ENCODE measurements around the gene ZNF837. TPM values are rescaled to one million over a fixed set of nuclear protein-coding genes. Genes with fewer than 3 reads are reported as not detected.

Gene ZNF837
- total RNA-seq, 1 experiment from 2014 or later: 1.1 TPM

DNA sequence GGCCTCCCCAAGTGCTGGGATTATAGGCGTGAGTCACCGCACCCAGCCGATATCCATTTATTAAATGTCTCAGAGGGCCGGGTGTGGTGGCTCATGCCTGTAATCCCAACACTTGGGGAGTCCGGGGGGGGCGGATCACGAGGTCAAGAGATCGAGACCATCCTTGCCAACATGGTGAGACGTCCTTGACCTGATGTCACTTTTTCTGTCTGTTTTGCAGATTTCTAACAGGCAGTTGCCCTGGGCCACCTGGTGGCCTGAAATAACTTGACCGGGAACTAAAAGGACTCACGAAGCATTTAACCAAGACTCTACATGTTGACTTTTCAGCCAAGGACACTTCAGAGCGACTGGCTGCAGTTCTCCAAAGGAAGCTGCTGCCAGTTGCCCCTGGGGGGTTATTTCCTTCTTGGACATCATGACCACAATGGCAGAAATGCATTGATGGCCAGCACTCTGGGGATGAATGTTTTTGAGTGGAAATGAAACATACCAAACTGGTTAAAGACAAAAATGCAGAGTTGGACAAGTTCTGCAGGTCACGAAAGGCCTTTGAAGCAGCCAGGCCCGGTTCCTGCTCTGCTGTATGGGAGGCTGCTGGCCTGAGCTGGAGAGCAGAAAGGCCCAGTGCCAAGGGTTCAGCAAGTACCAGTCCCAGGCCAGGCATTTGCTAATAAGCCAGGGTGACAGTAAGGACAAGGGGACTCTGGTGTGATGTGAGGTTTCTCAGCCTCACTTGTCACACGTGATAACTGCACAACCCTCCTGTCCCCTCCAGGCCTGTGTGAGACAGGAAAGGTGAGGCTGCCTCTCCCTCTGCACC is 8.3 kb downstream of the ZNF837 start:
- DNase-seq (ENCODE audit: low read depth): peak; percentile 33

DNA sequence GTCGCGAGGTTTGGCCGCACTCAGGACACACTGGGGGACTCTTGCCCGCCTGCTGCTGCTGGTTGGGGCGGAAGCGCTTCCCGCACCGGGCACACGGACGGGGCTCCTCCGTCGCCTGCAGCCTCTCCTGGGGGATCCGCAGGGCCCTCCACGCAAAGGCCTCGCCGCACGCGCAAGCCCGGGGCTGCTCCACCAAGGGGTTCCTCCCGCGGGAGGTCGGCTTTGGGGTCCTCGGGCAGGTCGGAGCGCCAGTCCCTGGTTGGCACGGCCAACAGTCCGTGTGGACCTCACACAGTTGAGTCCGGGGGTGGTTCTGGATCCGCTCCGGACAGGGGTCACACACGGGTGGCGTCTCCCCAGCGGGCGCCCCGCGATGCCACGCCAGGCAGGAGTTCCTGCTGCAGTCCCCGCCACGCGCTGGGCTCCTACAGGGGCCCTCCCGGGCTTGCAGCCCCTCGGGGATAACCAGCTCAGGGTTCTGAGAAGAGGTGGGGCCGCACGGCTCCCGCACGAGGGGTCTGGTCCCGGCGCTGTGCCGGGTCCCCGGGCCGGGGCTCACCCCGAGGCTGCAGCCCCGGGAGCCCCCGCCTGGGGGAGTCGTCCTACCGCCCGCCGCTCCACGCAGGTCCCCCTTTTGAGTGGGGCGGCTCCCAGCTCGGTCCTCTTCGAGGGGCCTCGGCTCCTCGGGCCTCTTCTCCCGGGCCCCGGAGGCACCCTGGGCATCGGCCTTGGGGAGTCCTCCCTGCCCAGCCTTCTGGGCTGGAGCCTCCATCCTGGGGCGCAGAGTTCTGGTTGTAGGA is 12.1 kb downstream of the ZNF837 start:
- DNase-seq (ENCODE audit: low read depth): no peak

DNA sequence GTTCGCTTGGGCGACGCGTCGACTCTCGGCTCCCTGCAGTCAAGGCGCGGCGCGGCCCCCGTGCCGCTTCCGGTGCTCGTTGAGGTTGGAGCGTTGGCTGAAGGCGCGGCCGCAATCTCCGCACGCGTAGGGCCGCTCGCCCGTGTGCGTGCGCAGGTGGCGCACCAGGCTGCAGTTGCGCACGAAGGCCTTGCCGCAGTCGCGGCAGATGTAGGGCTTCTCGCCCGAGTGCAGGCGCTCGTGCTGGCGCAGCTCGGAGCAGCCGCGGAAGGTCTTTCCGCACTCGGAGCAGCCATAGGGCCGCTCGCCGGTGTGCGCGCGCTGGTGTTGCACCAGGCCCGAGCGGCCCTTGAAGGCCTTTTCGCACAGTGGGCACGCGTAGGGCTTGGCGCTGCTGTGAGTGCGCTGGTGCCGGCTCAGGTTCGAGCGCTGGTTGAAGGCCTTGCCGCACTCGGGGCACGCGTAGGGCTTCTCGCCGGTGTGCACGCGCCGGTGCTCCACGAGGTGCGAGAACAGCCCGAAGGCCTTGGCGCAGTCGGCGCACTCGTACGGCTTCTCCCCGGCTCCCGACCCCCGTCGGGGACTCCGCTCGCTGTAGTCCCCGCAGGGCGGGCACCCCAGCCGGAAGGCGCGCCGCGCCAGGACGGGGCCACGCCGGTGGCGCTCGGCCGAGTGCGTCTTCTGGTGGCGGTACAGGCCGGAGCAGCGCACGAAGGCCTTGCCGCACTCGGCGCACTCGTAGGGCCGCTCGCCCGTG is 13.0 kb downstream of the ZNF837 start:
- DNase-seq (ENCODE audit: low read depth): no peak

DNA sequence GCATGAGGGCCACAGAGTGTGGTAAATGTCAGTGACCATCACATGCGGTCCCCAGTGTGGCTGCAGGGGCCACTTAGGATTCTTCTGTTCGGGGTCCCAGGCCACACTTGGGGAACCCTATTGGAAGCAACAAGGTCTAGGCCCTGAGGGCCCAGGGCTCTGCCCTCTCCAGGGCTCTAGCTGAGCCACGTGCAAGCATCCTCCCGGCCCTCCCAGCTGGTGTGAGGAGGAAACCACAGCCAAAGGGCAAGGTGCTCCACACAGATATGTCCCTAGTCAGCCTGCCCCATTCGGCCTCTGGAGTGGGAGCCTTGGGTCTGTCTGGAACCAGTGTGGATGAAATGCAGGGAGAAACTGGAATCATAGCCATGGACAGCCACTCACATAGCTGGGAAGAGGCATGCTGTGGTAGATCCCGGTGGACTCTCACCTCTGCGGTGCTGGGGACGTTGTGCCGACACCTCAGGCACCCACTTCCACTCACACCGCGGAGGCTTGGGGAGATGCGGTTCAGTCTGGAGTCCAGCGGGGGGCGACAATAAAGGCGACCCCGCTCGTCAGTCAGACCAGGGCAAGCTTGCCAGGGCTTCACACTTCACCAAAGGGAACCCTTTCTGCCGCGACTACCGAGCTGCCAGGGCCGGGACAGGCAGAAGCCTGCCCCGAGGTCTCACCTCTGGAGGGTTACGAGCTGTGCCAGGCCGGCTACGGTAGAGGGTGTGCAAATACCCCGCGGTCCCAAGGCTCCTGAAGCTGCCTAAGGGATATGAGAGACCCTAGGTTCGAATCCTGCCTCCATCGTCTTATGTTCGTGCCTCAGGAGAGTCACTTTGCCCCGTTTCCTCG is 14.0 kb downstream of the ZNF837 start:
- no peak for DNase-seq (ENCODE audit: low read depth)

DNA sequence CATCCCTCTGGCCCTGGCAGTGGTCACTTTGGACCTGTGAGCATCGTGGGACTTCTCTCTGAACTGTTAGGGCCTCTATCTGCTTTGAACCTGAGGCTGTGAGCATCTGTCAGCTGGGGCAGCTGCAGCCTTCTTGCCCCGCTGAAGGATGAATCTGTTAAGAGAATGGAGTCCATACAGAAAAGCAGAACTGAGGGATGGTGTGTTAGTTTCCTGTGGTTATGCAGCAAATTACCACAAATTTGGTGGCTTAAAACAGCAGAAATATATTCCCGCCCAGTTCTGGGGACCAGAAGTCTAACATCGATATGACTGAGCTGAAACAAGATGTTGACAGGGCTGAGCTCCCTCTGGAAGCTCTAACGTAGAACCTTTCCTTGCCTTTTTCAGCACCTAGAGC is 16.7 kb downstream of the ZNF837 start:
- DNase-seq (ENCODE audit: low read depth): no peak

DNA sequence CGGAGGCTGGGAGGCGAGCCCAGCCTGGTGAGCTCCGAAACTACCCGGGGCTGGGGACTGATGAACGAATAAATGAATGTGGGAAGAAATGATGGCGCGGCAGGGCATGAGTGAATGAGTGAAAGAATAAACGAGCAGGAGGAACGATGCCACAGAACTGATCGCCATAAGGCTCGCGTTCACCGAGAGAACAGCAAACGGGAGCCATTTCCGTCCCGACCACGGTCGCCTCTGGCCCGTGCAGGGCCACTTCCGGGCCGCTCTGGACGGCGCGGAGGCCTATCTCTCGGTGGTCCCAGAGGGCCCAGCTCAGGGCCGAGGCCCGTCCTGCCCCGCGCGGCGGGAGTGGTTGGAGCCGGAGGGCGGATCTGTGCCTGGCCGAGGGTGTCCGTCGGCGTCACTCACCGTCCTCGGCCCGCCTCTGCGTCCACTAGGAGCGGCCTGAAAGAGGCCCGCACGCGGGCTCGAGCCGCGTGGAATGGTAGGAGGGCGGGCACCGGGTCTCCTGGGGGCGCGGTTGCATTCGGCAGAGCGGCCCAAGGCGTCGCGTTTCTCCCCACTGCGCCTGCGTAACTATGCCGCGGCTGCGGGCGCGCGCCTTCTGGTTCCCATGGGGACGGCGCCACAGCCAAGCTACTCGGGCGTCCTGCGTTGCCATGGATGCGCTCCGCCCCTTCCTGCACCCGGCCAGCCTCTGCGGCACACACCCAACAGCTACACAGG is 18.4 kb downstream of the ZNF837 start, which contains the start of gene ZNF497:
ZNF497 (minus strand) TSS at position 480 of the 723 bp plus-strand sequence. CDS start 5,116 bp downstream, outside the sequence.
- DNase-seq (ENCODE audit: low read depth): peak; percentile 96

DNA sequence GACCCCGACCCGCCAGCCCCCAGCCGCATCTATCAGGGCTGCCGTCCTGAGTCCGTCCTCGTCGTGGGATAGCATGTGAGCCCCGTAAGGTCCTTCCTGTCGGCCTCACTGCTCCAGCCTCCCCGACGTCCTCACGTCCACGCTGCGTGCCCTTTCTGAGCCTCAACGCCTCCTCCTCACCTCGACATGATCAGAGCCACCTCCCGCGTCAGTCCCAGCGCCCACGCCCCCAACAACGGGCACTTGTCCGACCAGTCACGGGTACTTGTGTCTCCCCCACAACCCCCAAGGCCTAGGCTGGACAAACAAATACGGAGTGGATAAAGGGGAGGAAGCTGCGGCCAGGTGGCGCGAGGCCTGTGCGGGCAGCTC is 18.9 kb downstream of the ZNF837 start:
- peak; percentile 71 for DNase-seq (ENCODE audit: low read depth)

DNA sequence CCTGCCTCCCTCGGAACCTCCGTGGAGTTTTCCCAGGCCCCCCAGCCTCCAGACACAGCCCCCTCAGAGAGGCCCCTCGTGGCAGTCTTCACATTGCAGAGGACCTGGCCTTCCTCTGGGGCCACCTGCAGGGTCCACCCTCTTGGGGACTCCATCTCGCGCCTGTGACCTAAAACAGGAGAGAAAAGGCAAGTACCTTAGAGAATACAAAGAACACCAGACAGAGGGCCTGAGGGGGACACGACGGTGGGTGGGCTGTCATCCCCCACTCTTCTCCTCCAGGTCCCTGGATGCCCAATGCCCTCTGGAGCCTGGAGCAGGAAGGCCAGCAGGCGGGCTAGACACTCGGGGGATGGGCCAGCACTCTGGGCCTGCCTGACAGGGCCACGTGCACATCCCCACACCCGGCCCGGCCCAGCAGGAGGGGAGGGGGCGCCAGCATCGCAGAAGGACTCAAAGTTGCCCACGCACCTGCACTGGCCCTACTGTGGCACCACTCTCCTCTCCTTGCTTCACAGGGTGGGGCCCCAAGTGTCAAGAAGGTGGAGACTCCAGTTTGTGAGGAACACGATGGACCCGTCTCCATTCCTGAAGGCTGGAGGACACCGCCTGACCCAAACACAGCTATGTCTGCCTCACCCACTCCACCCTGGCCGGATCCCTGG is 23.2 kb downstream of the ZNF837 start:
- DNase-seq (ENCODE audit: low read depth): no peak

DNA sequence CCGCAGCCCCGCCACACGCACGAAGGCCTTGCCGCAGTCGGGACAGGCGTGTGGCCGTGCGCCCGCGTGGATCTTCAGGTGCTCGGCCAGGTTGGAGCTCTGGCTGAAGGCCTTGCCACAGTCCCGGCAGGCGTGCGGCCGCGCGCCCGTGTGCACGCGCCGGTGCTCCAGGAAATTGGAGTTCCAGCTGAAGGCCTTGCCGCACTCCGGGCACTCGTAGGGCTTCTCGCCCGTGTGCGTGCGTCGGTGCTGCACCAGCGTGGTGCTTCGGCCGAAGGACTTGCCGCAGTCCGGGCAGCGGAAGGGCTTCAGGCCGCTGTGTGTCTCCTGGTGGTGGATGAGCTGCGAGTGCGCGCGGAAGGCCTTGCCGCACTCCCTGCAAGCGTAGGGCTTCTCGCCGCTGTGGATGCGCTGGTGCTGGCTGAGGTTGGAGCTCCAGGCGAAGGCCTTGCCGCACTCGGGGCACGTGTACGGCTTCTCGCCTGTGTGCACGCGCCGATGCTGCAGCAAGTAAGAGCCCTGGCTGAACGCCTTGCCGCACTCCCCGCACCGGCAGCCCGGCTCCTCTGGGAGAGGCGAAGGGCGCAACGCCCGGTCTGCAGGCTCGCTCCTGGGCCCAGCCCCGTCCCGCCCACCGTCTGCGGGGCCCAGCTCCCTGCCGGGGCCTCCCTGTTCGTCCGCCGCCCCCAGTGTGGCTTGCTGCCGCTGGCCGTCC is 23.9 kb downstream of the ZNF837 start:
- peak; percentile 26 for DNase-seq (ENCODE audit: low read depth)

DNA sequence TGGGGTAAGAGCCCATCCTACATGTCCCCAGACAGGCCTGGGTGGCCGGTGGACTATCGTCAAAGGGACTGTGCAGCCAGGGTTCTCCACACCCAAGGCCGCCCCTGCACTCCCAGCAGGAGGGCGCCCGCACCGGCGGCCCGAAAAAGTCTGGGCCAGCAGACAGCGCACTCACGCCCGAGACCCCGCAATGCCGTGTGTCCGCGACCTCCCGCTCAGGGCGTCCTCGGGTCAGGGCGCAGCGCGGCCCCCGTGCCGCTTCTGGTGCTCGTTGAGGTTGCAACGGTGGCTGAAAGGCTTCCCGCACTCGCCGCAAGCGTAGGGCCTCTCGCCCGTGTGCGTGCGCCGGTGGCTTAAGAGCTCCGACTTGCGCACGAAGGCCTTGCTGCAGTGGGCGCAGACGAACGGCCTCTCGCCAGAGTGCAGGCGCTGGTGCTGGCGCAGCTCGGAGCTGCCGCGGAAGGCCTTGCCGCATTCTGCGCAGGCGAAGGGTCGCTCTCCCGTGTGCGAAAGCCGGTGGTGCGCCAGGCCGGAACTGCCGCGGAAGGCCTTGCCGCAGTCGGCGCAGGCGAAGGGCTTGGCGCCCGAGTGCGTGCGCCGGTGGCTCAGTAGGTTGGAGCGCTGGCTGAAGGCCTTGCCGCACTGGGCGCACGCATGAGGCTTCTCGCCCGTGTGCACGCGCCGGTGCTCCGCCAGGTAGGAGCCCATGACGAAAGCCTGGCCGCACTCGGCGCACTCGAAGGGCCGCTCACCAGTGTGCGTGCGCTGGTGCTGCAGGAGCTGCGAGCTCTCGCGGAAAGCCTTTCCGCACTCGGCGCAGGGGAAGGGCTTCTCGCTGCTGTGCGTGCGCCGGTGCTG is 24.7 kb downstream of the ZNF837 start:
- DNase-seq (ENCODE audit: low read depth): no peak

DNA sequence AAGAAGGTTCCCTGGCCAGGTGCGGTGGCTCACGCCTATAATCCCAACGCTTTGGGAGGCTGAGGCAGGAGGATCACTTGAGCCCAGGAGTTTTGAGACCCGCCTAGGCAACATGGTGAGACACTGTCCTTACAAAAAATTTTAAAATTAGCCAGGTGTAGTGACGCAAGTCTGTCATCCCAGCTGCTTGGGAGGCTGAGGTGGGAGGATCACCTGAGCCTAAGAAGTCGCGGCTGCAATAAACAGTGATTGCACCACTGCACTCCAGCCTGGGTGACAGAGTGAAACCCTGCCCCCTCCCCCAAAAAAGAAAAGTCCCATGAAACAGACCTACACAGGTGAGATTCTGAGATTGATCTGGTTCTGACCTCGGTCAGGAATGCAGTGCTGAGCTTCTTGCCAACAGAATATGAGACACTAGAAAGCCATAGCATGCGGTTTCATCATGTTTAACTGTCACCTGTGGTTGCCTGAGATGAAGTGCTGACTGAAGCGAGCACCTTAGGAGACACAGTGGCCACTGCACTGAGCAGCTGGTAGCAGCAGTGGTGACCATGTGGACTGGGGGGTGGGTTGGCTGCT is 25.5 kb downstream of the ZNF837 start:
- no peak for DNase-seq (ENCODE audit: low read depth)

DNA sequence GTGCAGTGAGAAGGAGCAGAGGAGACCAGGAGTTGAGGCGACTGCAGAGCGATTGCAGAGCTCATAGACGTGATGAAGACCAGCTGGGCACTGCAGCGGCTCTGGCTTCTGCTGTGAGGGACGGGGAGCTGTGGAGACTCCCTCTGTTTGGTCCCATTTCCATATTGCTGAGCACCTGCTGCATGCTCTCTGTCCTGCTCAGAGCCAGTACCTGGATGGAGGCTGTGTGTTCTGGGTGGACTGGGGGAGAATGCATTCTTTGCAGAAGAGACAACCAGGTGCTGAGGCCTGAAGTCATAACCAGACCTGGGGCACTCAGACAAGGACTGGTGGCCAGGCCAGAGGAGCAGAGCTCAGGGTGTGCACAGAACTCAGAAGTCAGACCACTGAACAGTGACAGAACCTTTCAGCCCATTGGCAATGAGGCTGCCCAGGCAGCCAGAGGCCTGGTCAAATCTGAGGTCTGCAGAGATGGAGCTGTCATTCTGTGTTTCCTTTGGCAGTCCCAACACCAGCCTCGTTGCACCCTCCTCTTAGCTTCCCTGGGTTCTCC is 26.3 kb downstream of the ZNF837 start:
- DNase-seq (ENCODE audit: low read depth): no peak

DNA sequence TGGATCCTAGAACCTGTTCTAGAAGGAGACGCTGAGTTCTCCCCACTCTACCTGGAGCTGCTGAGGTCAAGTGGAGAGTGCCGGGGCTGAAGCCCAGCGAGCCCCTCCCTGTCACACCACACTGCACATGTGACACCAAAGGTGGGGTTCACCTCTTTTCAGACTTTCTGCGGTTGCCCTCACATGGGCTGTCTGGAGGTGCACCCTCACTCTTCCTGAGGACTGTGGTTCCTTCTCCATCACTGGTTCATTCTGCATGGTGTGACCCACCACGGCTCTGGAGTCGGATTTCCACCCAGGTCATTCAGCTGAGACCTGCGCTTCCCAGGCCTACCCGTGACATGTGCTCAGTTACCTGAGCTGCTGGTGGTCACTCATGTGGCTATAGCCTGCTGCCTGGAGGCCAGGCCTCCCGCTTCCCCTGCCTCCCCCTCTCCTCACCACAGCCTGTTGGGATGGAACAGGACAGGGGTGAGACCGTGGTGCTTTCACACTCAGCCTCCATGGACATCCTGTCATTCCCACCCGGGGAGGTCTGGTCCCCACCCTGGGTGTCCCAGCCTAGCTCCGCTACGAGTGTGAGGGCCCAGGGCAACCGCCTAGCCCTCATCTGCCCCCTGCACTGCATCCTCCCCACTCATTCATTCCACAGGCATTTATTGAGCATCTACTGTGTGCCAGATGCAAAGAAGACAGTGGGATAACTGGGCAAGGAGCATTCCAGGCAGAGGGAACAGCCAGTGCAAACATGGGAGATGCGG is 26.9 kb downstream of the ZNF837 start:
- DNase-seq (ENCODE audit: low read depth): no peak

DNA sequence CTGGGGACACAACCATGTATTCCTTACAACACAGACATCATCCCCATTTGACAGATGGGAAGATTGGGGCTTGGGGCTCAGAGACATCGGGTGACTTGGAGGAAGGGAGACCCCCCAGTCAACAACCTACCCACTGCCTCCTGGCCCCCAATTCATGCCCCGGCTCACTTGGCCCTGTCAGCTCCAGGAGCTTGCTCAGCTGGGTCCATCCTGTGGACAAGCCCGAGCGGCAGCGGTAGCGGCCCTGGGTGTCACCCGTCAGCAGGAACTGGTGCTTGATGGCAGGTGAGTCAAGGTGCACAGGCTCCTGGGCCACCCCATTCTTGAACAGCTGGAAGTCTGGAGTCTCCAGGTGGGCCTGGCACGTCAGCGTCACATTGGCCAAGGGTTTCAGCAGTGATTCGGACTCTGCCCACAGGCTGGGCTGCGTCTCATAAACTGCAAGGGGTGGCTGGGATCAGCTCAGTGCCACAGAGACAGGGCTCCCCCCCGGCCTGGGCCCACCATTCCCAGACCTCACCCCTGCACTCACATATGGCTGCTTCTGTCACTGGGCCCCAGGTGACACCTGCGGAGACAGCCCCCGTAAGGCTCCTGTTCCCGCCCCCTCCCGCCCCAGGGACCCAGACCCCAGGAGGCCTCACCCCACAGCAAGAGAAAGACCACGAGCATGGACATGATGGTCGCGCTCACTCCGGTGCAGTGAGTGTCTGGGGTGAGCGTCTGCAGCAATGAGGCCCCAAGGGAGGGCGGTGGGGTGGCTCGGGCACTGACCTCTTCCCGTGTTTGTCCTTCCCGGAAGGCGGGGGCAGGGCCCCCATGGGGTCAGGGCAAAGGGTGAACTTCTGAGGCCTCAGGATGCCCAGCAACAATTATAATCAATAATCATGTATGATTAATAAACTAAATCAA is 27.8 kb downstream of the ZNF837 start, which contains the start of gene A1BG:
A1BG (minus strand) TSS at position 733 of the 912 bp plus-strand sequence; CDS start at position 678, 55 bp downstream.
- DNase-seq (ENCODE audit: low read depth): no peak

DNA sequence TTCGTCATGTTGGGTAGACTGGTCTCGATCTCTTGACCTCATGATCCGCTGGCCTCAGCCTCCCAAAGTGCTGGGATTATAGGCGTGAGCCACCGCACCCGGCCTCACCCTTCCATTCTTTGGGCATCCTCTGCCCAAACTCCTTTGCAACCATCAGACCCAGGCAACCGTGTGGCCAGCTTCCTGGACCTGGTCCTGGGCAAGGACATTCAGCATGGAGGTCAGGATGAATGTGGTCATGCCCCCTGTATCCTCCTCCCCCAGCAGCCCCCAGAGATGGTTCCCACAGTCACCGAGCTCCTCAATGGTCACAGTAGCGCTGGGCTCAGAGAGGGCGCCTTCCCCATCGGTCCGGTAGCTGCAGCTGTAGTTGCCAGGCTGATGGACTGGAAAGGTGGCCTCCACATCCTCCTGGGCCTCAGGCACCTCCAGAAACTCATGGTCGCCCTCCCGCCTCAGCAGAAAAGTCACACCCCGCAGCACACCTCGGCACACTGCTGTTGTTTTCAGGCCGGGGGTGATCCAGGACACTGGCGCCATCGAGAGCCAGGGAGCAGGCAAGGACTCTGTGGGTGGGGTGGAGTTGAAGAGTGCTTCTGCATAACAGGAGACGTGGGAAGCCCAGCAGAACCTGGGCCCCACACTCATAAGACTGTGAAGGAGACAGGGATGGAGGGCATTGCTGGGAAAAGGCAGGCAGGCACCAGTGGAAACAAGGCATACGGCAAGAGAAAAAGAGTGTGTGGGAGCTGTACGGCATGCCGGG is 28.7 kb downstream of the ZNF837 start:
- DNase-seq (ENCODE audit: low read depth): no peak
